ENCODE results near the gene PHF12.

The PHF12 gene

GRCh38 chr17:28975031-28975430 is 23.7 kb upstream of the PHF12 start:
- DNase-seq (ENCODE audit: low read depth): no peak

- no peak for DNase-seq (ENCODE audit: low read depth)
These were observed 23.1 kb upstream of the PHF12 start for GRCh38 chr17:28974451-28974850.

GRCh38 chr17:28973425-28973824 is 22.1 kb upstream of the PHF12 start:
- no peak for DNase-seq (ENCODE audit: low read depth)

GRCh38 chr17:28972437-28972836 is 21.1 kb upstream of the PHF12 start:
- DNase-seq (ENCODE audit: low read depth): no peak

DNA sequence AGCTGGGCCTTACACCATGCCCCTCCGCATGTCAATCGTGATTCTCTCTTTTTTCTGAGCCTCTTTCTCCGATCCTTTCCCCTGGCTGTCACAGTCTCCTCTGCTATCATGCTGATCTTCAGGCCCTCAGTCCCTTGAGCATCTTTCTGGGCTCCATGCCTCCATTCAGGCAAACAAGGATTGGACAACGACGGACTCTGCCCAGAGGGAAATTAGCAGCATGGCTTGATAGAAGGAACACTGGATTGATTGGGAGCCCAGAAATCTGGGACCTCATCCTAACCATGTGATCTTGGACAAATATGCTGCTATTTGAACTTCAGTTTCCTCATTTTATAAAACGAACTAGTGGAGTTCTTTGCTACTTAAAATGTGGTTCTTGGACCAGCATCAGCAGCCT is 19.6 kb upstream of the PHF12 start:
- no peak for DNase-seq (ENCODE audit: low read depth)

DNA sequence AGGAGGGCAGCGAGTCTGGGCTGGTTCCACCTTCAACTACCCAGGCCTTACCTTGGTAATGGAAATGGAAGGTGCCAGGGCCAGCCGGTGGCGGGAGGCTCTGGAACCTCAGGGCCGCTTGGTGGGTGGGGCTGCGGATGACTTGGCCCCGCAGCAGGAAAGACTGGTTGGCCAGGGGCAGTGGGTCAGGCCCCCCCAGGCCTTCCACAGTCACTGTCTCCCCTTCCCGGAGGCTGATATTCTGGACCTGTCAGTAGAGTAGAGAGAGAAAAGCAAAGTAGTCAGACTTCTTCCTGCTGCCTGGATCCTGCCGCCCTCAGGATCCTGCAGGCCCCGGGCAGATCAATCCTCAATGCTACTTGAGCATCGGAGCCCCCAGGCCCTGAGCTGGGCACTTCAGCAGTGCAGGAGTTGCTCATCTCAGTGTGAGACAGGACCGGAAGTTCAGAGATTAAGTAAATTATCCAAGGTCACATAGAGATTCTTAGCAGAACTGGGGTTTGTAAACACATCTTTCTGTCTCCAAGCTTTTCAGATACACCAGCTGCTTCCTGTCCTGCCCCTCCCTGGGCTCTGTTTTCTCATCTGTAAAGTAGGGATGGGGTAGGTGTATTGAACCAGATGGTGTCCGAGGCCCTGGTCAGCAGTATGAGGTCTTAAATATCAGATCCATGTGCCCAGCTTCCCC is 18.5 kb upstream of the PHF12 start:
- DNase-seq (ENCODE audit: low read depth): no peak

DNA sequence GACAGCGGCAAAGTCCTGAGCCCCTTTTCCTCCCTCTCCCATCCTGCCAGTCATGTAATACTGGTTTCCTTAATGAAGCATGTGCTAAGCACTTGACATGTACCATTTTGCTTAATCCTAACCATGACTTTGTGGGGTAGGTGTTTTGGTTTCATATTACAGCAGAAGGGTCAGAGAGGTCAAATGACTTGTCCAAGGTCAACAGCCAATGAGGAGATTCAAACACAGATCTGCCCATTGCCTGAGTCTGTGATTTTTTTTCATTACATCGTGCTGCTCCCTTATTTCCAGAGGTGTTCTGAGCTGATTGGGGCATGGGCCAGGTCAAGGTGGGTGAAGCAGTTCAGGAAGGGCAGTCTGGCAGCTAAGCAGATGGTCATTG is 17.6 kb upstream of the PHF12 start:
- DNase-seq (ENCODE audit: low read depth): no peak

- DNase-seq (ENCODE audit: low read depth): no peak
These were observed 17.1 kb upstream of the PHF12 start for GRCh38 chr17:28968231-28968913.

DNA sequence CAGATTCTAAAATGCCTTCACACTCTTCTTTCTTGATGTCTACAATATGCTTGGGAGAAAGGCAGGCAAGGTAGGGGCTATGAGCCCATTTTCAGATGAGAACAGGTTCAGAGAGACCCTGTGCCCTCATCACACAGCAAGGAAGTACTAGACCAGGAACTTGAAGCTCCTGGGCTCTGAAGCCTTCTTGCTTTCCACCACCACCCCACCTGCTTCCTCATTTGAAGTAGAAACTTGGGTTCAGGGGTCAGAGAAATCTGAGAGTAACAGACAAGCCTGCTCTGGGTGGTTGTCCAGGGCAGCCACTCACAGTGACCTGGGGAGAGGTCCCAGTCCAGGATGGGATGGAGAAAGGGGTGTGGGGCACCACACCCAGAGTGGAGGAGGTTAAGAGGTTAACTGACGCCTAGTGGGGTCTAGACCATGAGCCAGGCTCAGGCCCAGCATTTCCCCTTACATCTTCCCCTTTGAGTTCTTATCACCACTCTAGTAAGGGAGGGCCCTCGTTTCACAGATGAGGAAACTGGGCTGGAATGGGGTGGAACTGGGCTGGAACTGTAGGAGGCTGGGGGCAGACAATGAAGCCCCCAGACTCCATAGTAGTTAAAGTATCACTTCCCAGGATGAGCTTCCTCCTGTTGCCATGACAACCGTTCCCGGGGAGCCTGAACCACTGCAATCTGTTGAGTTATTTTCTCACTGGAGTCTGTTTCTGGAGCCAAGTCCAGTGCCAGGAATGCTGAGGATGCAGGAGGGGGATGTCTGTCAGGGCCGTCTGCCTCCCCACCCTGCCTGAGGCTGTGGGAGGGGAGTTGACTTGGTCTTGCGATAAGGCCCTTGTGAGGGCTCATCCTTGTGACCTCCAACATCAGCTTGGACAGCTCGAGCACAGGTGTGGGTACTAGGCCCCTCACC is 16.2 kb upstream of the PHF12 start:
- no peak for DNase-seq (ENCODE audit: low read depth)

DNA sequence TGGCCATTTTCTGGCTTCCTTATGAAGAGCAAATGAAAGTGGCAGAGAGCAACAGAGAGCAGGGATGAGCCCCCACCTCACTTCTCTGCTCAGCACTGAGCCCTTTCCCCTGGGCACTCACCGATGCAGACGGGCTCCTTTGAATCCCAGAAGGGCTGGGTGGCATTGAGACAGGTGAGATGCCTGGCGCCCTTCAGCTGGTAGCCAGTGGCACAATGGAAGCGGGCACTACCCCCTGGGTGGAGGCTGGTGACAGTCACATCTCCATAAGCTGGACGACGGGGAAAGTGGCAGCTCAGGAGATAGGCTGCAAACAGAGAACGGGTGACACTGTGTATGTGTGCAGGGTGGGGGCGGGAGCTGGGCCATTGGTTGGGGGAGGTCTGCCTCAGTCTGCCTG is 12.5 kb upstream of the PHF12 start:
- DNase-seq (ENCODE audit: low read depth): no peak

- no peak for DNase-seq (ENCODE audit: low read depth)
These were observed 11.8 kb upstream of the PHF12 start for GRCh38 chr17:28963055-28963611.

DNA sequence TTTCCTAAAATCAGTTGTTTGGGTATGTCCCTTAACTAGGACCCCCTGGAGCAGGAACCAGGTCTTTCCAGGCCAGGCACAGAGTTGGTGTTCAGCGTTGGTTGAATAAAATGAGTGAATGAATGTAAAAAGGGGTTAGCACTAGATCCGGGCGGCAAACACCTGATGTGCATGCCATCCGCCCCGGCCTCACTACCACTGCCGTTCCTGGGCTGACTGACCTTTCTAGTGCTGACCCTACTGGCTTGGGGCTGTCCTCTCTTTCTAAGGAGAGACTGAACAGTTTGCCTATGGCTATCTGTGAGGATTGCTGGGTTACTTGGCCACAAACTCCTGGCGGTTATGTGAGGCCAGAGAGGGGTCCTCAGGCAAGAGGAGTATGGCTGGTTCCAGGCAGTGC is 10.1 kb upstream of the PHF12 start:
- no peak for DNase-seq (ENCODE audit: low read depth)

GRCh38 chr17:28960256-28961061 is 9.1 kb upstream of the PHF12 start:
- no peak for DNase-seq (ENCODE audit: low read depth)

DNA sequence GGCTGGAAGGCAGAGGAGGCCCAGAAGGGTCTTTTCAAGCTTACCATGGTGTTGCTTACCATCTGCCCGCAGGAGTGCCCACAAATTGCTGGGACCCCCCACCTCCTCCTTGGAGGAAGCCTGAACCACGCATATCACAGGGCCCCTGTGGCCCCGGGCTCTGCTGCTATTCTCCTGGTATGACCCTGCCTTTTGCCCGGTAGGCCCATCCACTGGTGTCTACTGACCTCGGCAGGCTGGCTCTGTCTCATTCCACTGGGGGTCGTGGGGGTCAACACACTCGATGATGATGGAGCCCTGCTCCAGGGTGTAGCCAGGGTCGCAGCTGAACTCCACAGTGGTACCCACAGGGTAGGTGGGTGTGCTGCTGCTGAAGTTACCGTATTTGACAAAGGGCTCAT is 8.2 kb upstream of the PHF12 start:
- no peak for DNase-seq (ENCODE audit: low read depth)

- no peak for DNase-seq (ENCODE audit: low read depth)
These were observed 7.6 kb upstream of the PHF12 start for GRCh38 chr17:28958820-28959455.

DNA sequence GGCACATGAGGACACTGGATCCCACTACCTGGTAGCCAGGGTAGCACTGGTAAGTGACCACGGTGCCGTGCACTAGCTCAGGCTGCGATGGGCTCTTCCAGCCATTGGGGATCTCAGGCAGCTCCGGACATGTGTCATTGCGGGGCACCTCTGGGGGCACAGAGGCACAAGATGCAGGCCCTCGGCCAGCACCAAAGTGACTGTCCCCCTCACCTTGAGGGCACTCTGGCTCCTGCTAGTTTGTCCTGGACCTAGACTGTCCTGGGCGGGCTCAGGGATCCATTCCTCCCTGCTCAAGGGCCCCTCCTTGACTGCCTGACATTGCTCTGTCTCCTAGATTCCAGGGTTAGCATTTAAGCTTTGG is 6.7 kb upstream of the PHF12 start:
- DNase-seq (ENCODE audit: low read depth): no peak

DNA sequence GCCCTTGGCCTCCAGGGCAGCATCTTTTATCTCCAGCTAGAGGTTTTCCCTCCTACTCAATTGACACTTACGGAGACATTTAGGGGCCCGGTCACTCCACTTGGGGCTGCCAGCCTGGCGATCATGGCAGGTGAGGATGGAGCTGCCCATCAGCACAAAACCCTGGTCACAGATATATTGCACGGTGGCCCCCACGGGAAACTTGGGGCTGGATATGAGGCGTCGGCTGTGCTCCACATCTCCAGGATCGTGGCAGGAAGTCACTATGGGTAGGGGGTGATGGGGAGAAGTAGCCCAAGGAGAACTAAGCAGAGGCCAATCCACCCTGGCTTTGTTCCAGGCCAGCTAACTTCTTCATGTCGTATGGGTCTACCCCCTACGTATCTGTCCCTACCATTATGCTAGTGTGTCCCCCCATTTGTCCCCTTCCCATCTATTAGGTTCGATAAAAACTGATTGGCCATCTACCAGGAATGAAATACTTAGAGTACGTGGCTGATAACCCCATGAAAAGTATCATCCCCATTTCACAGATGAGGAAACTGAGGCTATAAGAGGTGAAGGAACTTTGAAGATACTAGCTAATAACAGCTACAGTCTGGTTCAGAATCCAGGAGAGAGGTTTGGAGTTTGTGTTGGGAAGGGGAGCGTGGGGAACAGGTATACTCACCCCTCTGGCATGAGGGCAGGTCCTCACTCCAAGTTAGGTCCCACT is 6.1 kb upstream of the PHF12 start:
- DNase-seq (ENCODE audit: low read depth): no peak

GRCh38 chr17:28956861-28957260 is 5.5 kb upstream of the PHF12 start:
- DNase-seq (ENCODE audit: low read depth): no peak

DNA sequence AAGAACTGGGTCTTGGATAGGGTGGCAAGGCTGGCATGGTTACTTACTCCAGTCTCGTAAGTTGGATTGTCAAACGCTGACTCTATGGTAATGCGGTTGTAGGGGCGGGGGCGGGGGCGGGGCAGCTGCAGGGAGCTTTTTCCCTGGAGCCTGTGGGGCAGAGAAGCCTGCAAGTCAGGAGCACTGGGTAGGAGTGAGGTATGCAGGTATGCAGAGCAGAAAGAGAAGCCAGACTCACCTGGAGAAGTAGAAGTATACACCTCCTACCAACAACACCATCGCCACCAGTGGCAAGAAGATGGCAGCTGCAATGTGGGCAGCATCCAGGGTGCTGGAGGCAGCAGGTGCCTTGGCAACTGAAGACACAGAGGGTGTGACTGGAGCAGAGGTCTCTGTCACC is 4.8 kb upstream of the PHF12 start:
- DNase-seq (ENCODE audit: low read depth): no peak

GRCh38 chr17:28955408-28955807 is 4.1 kb upstream of the PHF12 start:
- DNase-seq (ENCODE audit: low read depth): no peak

- no peak for DNase-seq (ENCODE audit: low read depth)
These were observed 3.6 kb upstream of the PHF12 start for GRCh38 chr17:28954886-28955285.

Data from activated T-cell treated with anti-CD3 and anti-CD28 coated beads for 1 hour (primary cell).